ENCODE results near the gene PPL.
A peak's percentile ranks its signal among the peaks of the same experiment; 100 is the strongest.

PPL gene

GRCh38 chr16:4946917-4947316 is 10.0 kb upstream of the PPL start:
- DNase-seq = no peak
- TF ChIP-seq POLR2A (IDR thresholded peaks at IDR 0.05; ENCODE audit: low read length) = no peak
- no peak for TF ChIP-seq GATA1 (IDR thresholded peaks at IDR 0.05; ENCODE audit: low read depth, low read length)

GRCh38 chr16:4945560-4946502 is 8.9 kb upstream of the PPL start:
- no peak for TF ChIP-seq POLR2A (IDR thresholded peaks at IDR 0.05; ENCODE audit: low read length)
- no peak for TF ChIP-seq GATA1 (IDR thresholded peaks at IDR 0.05; ENCODE audit: low read depth, low read length)
- DNase-seq = peak in 1 of 2 experiments; percentile 34

- TF ChIP-seq GATA1 (IDR thresholded peaks at IDR 0.05; ENCODE audit: low read depth, low read length) (no peak), POLR2A (IDR thresholded peaks at IDR 0.05; ENCODE audit: low read length) (no peak)
- peak; percentile 58 to 82 for DNase-seq
Measured at GRCh38 chr16:4944333-4945281, 7.7 kb upstream of the PPL start.

GRCh38 chr16:4942481-4942880 is 5.5 kb upstream of the PPL start:
- no peak for DNase-seq
- TF ChIP-seq GATA1 (IDR thresholded peaks at IDR 0.05; ENCODE audit: low read depth, low read length) = no peak
- no peak for TF ChIP-seq POLR2A (IDR thresholded peaks at IDR 0.05; ENCODE audit: low read length)

- TF ChIP-seq GATA1 (IDR thresholded peaks at IDR 0.05; ENCODE audit: low read depth, low read length) (no peak), POLR2A (IDR thresholded peaks at IDR 0.05; ENCODE audit: low read length) (no peak)
- DNase-seq = no peak
Measured at GRCh38 chr16:4940719-4941118, 3.8 kb upstream of the PPL start.

GRCh38 chr16:4938683-4939030 is 1.7 kb upstream of the PPL start:
- TF ChIP-seq GATA1 (IDR thresholded peaks at IDR 0.05; ENCODE audit: low read depth, low read length) (no peak), POLR2A (IDR thresholded peaks at IDR 0.05; ENCODE audit: low read length) (no peak)

GRCh38 chr16:4937782-4938682 is 1.1 kb upstream of the PPL start:
- TF ChIP-seq POLR2A (IDR thresholded peaks at IDR 0.05; ENCODE audit: low read length) (no peak), GATA1 (IDR thresholded peaks at IDR 0.05; ENCODE audit: low read depth, low read length) (no peak)
- no peak for DNase-seq

More at GRCh38 chr16:4938683-4939030, 1.7 kb upstream of the PPL start:
- no peak for DNase-seq

- no peak for TF ChIP-seq POLR2A (IDR thresholded peaks at IDR 0.05; ENCODE audit: low read length)
- no peak for TF ChIP-seq GATA1 (IDR thresholded peaks at IDR 0.05; ENCODE audit: low read depth, low read length)
- DNase-seq = peak; percentile 19 to 27
Measured at GRCh38 chr16:4936181-4936990, 562 bp downstream of the PPL start.

GRCh38 chr16:4935241-4935855 is 1.6 kb downstream of the PPL start:
- DNase-seq = no peak

GRCh38 chr16:4934591-4934990 is 2.4 kb downstream of the PPL start:
- TF ChIP-seq GATA1 (IDR thresholded peaks at IDR 0.05; ENCODE audit: low read depth, low read length) = no peak
- TF ChIP-seq POLR2A (IDR thresholded peaks at IDR 0.05; ENCODE audit: low read length) = no peak
- DNase-seq = no peak

More at GRCh38 chr16:4935241-4935855, 1.6 kb downstream of the PPL start:
- TF ChIP-seq POLR2A (IDR thresholded peaks at IDR 0.05; ENCODE audit: low read length) = no peak

GRCh38 chr16:4933871-4934395 is 3.0 kb downstream of the PPL start:
- TF ChIP-seq GATA1 (IDR thresholded peaks at IDR 0.05; ENCODE audit: low read depth, low read length) = no peak
- TF ChIP-seq POLR2A (IDR thresholded peaks at IDR 0.05; ENCODE audit: low read length) = no peak
- DNase-seq = no peak

GRCh38 chr16:4933433-4933832 is 3.5 kb downstream of the PPL start:
- no peak for TF ChIP-seq POLR2A (IDR thresholded peaks at IDR 0.05; ENCODE audit: low read length)
- TF ChIP-seq GATA1 (IDR thresholded peaks at IDR 0.05; ENCODE audit: low read depth, low read length) = no peak
- no peak for DNase-seq
